ENCODE data around the gene BRD3.

The BRD3 gene

DNA sequence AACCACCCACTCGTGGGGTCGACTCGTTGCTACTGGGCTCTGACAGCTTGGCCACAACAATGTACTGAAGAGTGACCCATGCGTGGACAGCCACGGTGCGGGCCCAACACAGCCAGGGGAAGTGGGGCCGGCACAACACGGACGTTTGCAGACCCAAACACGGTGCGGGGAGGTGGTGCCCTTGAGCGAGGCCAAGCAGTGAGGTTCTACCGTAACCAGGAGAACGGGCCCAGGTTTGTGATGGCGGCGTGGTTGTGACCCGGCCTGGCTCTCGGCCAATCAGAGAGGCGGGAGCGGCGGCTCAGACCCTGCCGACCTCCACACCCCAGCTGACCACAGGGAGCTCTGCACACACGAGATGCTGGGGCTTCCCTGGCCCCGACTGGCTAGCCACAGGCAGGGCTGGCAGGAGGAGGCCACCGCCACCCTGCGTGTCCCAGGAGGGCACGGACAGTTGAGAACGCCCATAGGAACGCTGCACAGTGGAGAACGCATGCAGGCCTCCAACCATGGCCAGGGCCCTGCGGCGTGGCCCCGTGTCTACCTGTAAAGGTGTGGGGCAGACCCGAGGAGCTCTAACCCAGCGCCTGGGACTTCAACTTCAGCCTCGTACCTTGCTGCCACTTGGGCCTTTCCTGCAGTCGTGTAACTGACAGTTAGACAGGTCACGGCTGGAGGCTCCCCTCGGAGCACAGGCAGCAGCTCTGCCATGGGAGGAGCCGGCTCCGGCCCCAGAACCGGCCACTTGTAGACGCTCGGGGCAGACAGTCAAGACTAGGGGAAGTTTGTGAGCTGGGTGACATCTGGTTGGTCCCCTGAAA is 13.7 kb downstream of the BRD3 start:
- TF ChIP-seq, protein P1, sequence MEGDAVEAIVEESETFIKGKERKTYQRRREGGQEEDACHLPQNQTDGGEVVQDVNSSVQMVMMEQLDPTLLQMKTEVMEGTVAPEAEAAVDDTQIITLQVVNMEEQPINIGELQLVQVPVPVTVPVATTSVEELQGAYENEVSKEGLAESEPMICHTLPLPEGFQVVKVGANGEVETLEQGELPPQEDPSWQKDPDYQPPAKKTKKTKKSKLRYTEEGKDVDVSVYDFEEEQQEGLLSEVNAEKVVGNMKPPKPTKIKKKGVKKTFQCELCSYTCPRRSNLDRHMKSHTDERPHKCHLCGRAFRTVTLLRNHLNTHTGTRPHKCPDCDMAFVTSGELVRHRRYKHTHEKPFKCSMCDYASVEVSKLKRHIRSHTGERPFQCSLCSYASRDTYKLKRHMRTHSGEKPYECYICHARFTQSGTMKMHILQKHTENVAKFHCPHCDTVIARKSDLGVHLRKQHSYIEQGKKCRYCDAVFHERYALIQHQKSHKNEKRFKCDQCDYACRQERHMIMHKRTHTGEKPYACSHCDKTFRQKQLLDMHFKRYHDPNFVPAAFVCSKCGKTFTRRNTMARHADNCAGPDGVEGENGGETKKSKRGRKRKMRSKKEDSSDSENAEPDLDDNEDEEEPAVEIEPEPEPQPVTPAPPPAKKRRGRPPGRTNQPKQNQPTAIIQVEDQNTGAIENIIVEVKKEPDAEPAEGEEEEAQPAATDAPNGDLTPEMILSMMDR (conservative IDR thresholded peaks at IDR 0.05; ENCODE audit: control insufficient read depth, insufficient read depth, low read depth, low read length) = no peak
- no peak overlapping the region for H3K4me3 ChIP-seq (ENCODE audit: control insufficient read depth, low read depth, low read length)
- DNase-seq (ENCODE audit: low read depth) = no peak

DNA sequence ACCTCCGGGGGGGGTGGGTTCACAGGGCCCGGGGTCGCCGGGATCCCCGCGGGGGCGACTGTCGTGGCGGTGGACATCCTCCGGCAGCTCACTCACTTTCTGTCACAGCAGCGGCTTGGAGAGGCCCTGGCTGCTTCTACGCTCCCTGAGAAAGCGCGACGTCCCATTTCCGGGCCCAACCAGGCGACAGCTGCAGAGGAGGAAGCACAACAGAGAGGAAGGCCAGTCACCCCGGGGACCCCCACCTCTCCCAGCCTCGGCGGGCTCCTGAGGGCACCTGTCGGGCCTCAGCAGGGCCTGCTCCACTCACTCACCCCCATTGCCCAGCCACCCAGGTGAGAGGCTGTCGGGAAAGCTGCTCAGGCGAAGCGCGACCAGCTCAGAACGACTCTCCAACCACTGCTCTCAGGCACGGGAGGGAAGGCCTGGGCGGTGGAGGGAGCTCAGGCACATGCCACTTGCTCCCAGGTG is 14.4 kb downstream of the BRD3 start:
- no peak overlapping the region for H3K4me3 ChIP-seq (ENCODE audit: control insufficient read depth, low read depth, low read length)
- DNase-seq (ENCODE audit: low read depth) = no peak
- TF ChIP-seq, protein P1 (conservative IDR thresholded peaks at IDR 0.05; ENCODE audit: control insufficient read depth, insufficient read depth, low read depth, low read length) = no peak

DNA sequence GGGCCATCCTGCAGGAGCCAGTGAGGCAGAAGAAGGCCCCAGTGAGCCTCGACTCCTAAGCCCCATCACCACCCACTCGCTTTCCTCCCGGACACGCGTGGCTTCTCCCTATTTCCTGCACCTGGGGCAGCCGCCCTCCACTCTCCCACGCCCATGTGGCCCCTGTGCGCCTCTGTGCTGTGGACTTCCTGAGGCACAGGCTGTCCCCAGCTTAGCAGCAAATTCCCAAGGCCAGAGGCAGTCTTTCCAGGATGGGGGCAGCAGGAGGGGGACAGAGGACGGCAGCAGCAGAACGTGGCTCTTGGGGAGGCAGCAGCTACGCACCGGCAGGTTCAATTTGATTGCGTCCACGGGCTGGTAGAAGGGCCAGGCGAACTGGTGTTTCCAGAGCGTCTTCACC is 14.9 kb downstream of the BRD3 start:
- TF ChIP-seq, protein P1 (conservative IDR thresholded peaks at IDR 0.05; ENCODE audit: control insufficient read depth, insufficient read depth, low read depth, low read length) = no peak
- no peak for DNase-seq (ENCODE audit: low read depth)
- H3K4me3 ChIP-seq (ENCODE audit: control insufficient read depth, low read depth, low read length) = no peak overlapping the region

DNA sequence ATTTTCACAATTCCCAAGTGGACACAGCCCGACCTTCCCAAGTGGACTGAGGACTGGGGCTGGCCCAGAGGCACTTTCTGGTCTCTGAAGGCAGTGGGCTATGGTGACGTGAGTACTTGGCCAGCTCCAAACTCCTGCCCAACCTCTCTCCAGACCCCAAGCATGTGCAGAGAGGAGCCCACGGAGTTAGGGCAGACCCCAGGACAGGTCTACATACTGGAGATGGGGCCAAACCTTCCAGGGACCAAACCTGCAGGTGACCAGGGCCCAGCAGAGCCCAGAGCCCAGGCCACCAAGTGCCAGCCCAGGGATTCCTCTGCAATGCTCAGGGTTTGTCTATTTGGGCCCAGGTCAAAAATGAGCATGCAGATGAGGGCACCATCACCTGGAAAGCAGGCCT is 15.3 kb downstream of the BRD3 start:
- DNase-seq (ENCODE audit: low read depth) = no peak
- TF ChIP-seq, protein P1 (conservative IDR thresholded peaks at IDR 0.05; ENCODE audit: control insufficient read depth, insufficient read depth, low read depth, low read length) = no peak
- no peak overlapping the region for H3K4me3 ChIP-seq (ENCODE audit: control insufficient read depth, low read depth, low read length)

DNA sequence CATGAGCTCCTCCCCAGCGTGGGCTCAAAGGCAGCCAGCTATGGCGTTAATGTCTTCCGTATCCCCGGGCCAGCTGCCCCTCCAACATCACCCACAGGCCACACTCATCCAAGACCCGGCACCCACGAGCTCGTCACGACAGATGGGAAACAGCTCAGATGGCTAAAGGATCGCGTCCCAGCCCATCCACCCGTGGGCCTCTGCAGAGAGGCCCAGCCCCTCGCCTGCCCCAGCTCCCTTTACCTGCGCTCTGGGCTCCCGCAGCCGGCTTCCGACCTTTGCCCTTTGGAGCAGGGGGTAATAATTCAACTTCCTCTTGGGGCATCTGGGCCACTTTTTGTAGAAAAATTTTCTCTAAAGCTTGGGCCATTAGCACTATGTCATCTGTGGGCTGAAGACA is 16.5 kb downstream of the BRD3 start:
- TF ChIP-seq, protein P1 (conservative IDR thresholded peaks at IDR 0.05; ENCODE audit: control insufficient read depth, insufficient read depth, low read depth, low read length) = no peak
- no peak for DNase-seq (ENCODE audit: low read depth)
- H3K4me3 ChIP-seq (ENCODE audit: control insufficient read depth, low read depth, low read length) = no peak overlapping the region

DNA sequence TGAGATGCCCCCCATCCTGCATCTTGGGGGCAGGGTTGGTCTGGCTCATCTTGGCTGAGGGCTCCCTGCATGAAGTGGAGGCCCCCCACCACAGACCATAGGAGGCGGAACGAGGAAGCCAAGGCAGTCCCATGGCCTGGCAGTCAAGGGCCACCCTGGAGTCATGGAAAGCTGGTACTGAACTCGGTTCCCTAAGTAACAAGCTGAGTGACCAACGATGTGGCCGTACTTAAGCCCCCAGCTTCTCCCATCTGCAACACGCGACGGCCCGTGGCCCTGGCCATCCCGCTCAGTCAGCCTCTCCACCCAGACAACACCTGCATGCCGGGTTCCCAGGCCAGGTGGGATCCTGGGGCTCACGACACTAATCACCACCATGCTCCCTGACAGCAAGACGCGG is 17.1 kb downstream of the BRD3 start:
- TF ChIP-seq, protein P1 (conservative IDR thresholded peaks at IDR 0.05; ENCODE audit: control insufficient read depth, insufficient read depth, low read depth, low read length) = no peak
- DNase-seq (ENCODE audit: low read depth) = no peak
- no peak overlapping the region for H3K4me3 ChIP-seq (ENCODE audit: control insufficient read depth, low read depth, low read length)

Data from fibroblast of mammary gland (primary cell).